Nucleus accumbens (tissue), 56 donors: ENCODE measurements around the gene MPST.
"Not testable (repeated sequence)": the region's sequence is repeated elsewhere in the genome, so short reads cannot be mapped to it uniquely, and the experiment has no call there.

Experiments
- DNase-seq, 56 donors: peaks; one replicate each; lab custom pipeline; 2025; lab: John Stamatoyannopoulos, UW

The MPST gene

GRCh38 chr22:37019309-37020191, at the start of gene MPST, which contains the start of gene TST:
MPST (plus strand) TSS chr22:37019742; CDS start chr22:37019837, 95 bp downstream.
TST (minus strand) TSS chr22:37019447; CDS start chr22:37018732, 715 bp downstream.
- DNase-seq: peak in 52 of 56 donors; percentile 27 to 86 (median 72)

DNA sequence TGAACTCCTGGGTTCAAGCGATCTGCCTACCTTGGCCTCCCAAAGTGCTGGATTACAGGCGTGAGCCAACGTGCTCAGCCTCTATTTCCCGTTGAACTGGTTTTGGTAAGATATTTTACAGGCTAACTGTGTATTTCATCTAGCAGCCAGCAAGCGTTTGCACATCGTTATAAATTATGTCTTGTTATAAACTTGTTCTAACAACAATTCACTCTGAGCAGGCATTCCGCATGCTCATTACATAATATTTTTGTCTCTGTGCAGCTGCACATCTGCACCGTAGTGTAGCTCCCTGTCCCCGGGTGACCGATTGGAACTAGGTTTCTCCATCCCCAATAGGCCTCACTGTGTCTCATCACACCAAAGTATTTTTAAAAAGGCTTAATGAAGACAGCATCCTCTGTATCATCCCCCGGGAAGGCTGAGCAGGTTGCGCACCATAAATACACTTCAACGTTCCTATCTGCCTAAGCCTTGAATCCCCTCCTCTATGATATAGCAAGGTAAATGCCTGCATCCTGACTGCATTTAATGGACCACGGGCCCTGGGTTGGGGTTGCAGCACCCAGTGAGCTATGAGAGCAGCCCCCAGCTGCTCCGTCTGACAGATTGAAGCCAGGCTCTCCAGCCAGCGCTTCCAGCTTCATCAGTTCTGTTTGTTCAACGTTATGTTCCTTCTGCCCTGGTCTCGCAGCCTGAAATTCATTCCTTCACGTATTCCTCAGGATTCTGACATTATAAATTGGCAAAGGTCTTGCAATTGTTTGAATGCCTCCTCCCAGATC, 48.0 kb upstream of the MPST start:
- no peak for DNase-seq

- DNase-seq: no peak
Measured at GRCh38 chr22:36976606-36977005, 42.9 kb upstream of the MPST start.

DNA sequence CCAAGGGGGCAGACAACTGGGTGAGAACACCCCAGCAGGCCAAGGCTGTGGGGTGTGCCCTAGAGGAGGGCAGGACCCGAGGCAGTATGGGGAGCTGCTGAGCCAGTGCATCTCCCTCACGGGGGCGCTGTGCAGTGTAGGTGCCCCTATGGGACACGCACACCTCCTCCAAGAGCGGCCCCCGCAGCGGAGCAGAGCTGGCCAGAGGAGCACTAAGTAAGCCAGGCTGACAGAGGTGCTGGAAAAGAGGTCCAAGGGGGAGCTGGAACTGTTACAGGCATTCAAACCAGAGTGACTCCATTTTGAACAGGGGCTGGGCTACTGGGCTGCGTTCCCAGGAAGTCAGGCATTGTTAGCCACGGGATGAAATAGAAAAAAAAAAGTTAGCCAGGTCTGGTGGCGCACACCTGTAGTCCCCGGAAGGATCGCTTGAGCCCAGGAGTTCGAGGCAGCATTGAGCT, 42.1 kb upstream of the MPST start:
- DNase-seq: peak in 23 of 56 donors; percentile 2 to 66 (median 16)

DNA sequence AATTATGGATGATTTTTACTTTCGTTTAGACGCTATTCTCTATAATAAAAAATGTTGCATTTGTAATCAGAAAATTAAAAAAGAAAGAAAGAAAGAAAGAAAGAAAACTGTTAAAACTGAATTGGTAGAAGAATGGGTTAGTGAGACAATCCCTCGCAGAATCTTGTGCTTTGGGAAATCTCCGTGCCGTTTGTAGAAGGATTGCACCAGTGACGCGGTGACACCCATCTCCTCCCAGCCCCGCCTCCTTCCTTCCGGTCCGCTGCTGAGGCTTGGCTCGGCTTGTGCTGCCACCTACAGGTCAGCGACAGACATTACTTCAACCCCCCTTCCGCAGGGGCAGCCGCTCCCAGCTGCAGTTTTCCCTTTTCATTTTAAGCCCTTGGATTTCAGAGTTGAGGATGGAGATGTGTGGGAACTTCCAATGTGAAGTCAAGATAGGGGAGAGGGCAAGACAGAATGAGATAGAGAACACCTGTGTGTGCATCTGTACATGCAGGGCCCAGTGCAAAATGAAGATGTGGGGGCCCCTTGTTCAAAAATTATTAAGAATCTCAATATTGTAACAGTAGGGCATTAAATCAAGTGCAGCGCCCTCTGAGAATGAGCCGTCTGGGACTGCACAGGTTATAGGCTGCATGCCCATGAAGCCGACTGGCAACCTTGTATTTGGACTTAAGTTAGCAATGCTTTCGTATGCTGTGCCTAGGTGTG, 41.4 kb upstream of the MPST start:
- peak in 55 of 56 donors; percentile 32 to 92 (median 77) for DNase-seq

DNA sequence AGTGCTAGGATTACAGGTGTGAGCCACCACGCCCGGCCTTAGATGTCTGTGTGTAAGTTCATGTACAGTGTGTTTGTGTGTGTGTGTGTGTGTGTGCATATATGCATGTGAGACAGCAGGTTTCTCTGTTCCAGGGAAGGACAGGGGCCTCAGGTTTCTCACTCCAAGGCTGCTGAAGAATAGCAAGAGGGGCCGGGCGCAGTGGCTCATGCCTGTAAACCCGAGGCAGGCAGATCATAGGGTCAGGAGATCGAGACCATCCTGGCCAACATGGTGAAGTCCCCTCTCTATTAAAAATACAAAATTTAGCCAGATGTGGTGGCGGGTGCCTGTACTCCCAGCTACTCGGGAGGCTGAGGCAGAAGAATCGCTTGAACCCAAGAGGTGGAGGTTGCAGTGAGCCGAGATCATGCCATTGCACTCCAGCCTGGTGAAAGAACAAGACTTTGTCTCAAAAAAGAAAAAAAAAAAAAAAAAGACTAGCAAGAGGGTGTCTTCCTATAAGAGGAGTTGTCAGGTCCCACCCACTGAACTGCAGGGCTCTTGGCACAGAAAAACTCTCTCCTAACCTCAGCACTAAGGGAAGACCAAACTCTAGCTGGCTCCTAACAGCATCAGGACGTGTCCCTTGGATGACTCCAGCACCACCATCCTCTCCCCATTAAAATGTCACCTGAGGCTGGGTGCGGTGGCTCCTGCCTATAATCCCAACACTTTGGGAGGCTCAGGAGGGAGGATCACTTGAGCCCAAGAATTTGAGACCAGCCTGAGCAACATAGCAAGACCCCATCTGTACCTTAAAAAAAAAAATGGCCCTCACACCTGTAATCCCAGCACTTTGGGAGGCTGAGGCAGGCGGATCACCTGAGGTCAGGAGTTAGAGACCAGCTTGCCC, 40.3 kb upstream of the MPST start:
- no peak for DNase-seq

DNA sequence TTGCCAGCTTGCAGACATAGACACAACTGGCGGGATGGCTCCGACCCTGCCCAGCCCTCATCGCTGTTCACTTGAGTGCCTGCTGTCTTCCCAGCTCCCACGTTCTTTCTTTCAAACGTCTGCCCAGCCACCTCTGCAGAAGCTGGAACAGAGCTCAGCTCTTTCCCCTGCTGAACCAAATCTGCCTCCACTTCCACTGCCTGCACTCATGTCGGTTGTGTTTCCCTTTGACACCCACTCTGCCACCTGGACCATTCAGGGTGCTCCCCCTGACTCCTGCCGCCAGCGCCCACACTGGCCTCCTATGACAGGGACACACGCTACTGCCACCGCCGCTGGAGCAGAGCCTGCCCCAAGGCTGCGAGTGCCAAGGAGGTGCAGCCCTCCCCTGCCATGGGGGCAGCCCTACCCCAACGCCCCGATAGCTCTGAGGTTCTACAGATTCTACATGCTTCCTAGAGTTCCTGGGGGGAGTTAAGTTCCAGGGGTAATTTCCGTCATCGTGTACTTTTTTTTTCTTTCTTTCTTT, 38.2 kb upstream of the MPST start:
- no peak for DNase-seq

DNA sequence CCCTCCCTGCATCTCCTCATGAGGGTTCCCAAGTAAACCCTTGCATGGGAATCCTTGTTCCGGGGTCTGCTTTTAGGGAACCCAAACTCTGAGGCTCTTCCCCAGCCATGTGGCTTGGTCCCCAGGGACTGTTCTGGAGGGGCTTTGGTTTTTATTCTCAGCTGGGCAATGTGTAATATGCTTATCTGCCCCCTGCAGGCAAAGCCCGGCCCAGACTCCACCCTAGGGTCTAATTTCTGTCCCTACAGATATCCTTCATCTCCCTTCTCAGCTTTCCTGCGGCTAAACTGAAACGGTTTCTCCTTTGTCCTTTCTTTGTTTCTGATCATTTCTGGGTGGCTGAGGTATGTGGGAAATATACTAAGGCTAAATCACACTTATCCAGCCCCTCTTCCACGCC, 37.4 kb upstream of the MPST start:
- no peak for DNase-seq

DNA sequence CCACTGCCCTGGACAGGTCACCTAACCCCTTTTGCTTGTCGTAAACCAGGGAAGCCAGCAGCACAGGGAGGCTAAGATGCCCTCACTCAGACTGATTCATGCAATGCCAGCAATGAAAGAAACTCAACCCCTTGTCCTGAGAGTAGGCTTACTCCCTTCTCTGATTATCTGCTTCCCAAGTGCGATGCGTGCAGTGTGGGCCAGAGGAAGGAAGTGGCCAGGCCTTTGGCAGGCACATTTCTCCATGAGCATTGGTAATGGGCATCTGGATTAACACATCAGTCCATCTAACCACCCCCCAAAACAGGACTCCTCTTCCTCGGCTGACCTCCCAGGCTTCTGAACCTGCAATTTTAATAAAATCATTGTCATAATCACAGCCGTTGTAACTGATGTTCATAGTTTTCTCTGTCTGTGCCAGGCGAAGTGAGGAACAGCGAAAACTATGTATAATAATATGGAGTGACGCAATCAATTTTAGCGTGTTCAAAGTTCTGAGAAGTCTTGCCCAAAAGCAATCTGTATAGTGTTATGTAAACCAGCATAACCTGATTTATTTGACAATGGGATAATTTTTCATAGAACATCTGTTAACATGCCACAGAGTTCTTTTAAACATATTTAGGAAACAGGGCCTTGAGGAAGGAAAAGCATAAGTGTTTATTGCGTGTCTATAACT, 34.2 kb upstream of the MPST start:
- DNase-seq: no peak

DNA sequence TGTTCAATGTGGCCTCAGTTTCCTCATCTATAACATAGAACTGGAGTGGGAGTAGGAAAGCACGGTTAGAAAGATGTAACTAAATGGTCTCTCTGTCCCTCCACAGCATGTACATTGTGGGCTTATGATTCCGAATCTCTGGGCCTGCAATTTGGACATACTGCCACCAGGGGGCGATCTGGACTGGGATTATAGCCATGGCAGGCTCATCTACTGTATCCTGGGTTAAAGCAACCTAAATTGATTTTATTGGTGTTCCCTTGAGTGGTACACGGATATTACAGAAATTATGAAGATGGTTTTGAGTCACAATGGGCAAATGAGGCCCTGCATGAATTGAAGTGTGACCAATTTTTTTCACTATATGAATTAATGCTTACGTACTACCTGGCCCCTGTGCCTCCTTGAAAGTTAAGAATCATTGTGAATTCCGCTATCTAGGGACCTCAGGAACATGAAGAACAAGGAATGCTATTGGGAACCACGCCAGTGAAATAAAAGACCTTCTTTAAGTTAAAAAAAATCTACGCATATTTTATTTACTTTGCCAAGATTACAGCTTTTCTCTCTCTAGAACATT, 33.2 kb upstream of the MPST start:
- DNase-seq: no peak

- no peak for DNase-seq
Measured at GRCh38 chr22:36988075-36988832, 31.3 kb upstream of the MPST start.

DNA sequence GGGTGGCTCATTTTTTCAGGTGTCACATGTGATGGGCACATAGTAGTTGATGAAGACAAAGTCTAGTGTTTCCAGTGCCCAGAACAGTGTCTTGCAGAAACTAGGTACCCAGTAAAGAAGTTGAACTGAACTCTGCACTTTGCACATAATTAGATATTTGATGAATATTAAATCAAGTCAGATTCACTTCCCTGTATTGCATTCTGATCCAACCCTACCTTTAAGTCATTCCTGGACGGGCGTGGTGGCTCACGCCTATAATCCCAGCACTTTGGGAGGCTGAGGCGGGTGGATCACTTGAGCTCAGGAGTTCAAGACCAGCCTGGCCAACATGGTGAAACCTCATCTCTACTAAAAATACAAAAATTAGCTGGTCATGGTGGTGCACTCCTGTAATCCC, 30.5 kb upstream of the MPST start:
- not testable (repeated sequence) for DNase-seq

- DNase-seq: no peak
Measured at GRCh38 chr22:36990457-36990856, 29.1 kb upstream of the MPST start.

GRCh38 chr22:36991206-36991605, 28.3 kb upstream of the MPST start:
- DNase-seq: no peak

DNA sequence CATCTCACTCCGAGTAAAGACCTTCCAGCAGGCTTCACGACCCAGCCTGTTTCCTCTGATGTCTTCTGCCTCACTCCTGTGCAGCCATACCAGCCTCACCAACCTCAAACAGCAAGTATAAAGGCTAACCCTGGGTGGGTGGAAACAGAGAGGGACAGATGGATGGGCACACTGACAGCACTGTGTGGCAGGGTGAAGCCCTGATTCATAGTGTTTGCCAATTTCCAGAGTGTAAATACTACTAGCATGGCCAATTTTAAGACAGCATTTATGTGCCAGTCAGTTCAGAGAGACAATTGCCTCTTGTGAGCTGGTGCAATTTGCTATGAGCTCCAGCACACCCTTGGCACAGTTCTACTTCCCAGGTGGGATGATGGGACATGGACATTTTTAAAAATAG, 21.8 kb upstream of the MPST start:
- DNase-seq: no peak

DNA sequence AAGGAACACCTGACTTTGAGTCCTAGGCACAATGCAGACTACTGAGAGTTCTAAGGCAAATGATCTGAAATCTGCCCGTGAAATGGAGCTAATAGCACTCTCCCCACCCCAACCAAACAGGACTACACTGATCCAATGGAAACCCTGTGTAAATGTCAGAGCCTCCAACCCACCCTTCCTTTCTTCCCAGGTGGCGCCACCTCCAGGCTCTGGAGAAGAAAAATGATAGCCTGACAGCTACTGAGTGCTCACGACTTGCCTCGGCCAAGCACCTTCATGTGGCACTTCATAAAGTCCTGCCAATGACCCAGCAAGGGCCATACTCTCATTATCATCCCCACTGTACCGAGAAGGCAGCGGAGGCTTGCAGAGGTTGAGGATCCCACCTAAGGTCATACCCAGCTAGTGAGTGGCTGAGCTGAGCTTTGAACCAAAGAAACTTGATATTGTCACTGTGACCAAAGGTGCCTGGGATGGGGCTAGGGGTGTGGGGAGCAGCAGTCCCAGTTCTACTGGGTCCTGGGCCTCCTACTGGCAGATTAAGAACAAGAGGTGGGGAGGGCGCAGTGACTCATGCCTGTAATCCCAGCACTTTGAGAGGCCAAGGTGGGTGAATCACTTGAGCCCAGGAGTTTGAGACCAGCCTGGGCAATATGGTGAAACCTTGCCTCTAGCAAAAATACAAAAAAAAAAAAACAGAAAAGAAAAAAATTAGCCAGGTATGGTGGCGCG, 20.8 kb upstream of the MPST start:
- no peak for DNase-seq

- DNase-seq: peak in 1 of 56 donors; percentile 27
Measured at GRCh38 chr22:36999463-36999862, 20.1 kb upstream of the MPST start.
